HepG2 (cell line): ENCODE measurements around the gene SPNS3. TPM values are rescaled to one million over a fixed set of nuclear protein-coding genes. Genes with fewer than 3 reads are reported as not detected.

ENCODE experiments used
- ATAC-seq: fragments of 200-7000 bp; cut with Tn5 transposase; 3 replicates; pipeline ENCODE4 v1.9.1; 2020; ENCODE audit warnings: mild to moderate bottlenecking, moderate library complexity
- BruUV-seq: library from RNA; stranded (reverse); fragments of 400-500 nt; replicated peaks from 2 replicates; lab custom pipeline; 2021; lab: Mats Ljungman, UMichigan
- CTCF ChIA-PET: fragments of 300-600 bp; formaldehyde crosslinking; extraction: SDS; loops from one replicate; lab custom pipeline; 2021; ENCODE audit warnings: low total read pairs, inconsistent platforms, low intra/inter-chr PET ratio; lab: Yijun Ruan, JAX
- POLR2A ChIA-PET: fragments of 350-600 bp; sonication (Branson Sonifier 250); formaldehyde crosslinking; loops from one replicate; lab custom pipeline; 2020; ENCODE audit warnings: antibody characterized with exemption, inconsistent platforms; lab: Yijun Ruan, JAX
- DNase-seq: peaks from one replicate; pipeline ENCODE4 v3.0.0-alpha.2; 2015; ENCODE audit warnings: low spot score
- FAIRE-seq: peaks from 3 replicates; lab custom pipeline; 2011; peaks lifted over from hg19 to GRCh38; lab: Jason Lieb, UNC
- H2AFZ ChIP-seq: one replicate; pipeline ENCODE4 v1.6.1; 2011; ENCODE audit warnings: low read length, inconsistent platforms
- H3K27ac ChIP-seq: fragments of 300-600 bp; 3 replicates; pipeline ENCODE4 v1.8.0; 2011; ENCODE audit warnings: mixed run types, mild to moderate bottlenecking, mixed read lengths, low read length, inconsistent platforms; ENCODE audit not compliant: insufficient read depth; ENCODE audit errors: extremely low read length
- H3K27me3 ChIP-seq, 2 experiments: fragments of 200-600 bp in 1 of 2; 2 replicates in 1 of 2; 3 replicates in 1 of 2; pipeline versions ENCODE4 v1.6.0 to v1.8.0; 2011; ENCODE audit warnings: low read length in 2 of 2, mild to moderate bottlenecking in 2 of 2, moderate library complexity in 2 of 2, inconsistent platforms in 1 of 2; ENCODE audit not compliant: insufficient read depth in 2 of 2, control insufficient read depth in 1 of 2
- H3K36me3 ChIP-seq, 2 experiments: fragments of 200-600 bp in 1 of 2; replicated peaks in 1 of 2; 2 replicates in 1 of 2; 3 replicates in 1 of 2; pipeline versions ENCODE4 v1.5.1 to v1.8.0; 2011; ENCODE audit warnings: low read length in 2 of 2, inconsistent platforms in 1 of 2; ENCODE audit not compliant: insufficient read depth in 2 of 2, control insufficient read depth in 1 of 2
- H3K4me1 ChIP-seq: 2 replicates; pipeline ENCODE4 v1.5.1; 2012; ENCODE audit warnings: low read length, inconsistent platforms; ENCODE audit not compliant: insufficient read depth
- H3K4me2 ChIP-seq: 2 replicates; pipeline ENCODE4 v1.6.0; 2011; ENCODE audit warnings: low read depth, low read length, inconsistent platforms
- H3K4me3 ChIP-seq, 3 experiments: fragments of 200-600 bp in 1 of 3; sonication (generic), shearing (Covaris generic) in 1 of 3; replicated peaks in 1 of 3; 2 replicates each; pipeline ENCODE4 v1.5.1; 2011 to 2016; ENCODE audit warnings: low read length in 3 of 3, inconsistent platforms in 2 of 3, low read depth in 2 of 3, mild to moderate bottlenecking in 2 of 3, control low read depth in 1 of 3, mixed read lengths in 1 of 3; ENCODE audit not compliant: insufficient read depth in 1 of 3
- H3K79me2 ChIP-seq: one replicate; pipeline ENCODE4 v1.6.1; 2011; ENCODE audit warnings: low read length, inconsistent platforms; ENCODE audit not compliant: insufficient read depth
- H3K9ac ChIP-seq: 2 replicates; pipeline ENCODE4 v1.6.0; 2011; ENCODE audit warnings: mild to moderate bottlenecking, low read depth, low read length, inconsistent platforms; ENCODE audit not compliant: insufficient read depth
- H3K9me3 ChIP-seq: 2 replicates; pipeline ENCODE4 v1.5.1; 2012; ENCODE audit warnings: mild to moderate bottlenecking, low read length
- H4K20me1 ChIP-seq: 2 replicates; pipeline ENCODE4 v1.6.0; 2011; ENCODE audit warnings: inconsistent platforms, mild to moderate bottlenecking, low read length, moderate library complexity; ENCODE audit not compliant: insufficient read depth
- BHLHE40 ChIP-seq: IDR thresholded peaks from 2 replicates; pipeline ENCODE4 v1.6.1; 2011; ENCODE audit warnings: low read length, improper control_type of control experiment
- DBP ChIP-seq: sonication (generic); formaldehyde crosslinking; IDR thresholded peaks from 2 replicates; pipeline ENCODE4 v1.4.0; 2020; ENCODE audit warnings: missing genetic modification reagents; ENCODE audit errors: not compliant biosample characterization
- DNMT3B ChIP-seq: conservative IDR thresholded peaks from 2 replicates; pipeline ENCODE4 v1.6.1; 2016; ENCODE audit warnings: missing biosample characterization, control low read depth
- GMEB2 ChIP-seq: IDR thresholded peaks from 2 replicates; pipeline ENCODE4 v1.6.1; 2016; ENCODE audit warnings: missing biosample characterization, missing genetic modification reagents, low read depth
- IRF2 ChIP-seq: IDR thresholded peaks from 2 replicates; pipeline ENCODE4 v1.6.1; 2018; ENCODE audit warnings: missing genetic modification reagents, missing compliant biosample characterization
- SNAPC4 ChIP-seq: sonication (generic); formaldehyde crosslinking; IDR thresholded peaks from 2 replicates; pipeline ENCODE4 v1.4.0; 2020; ENCODE audit warnings: mild to moderate bottlenecking, missing genetic modification reagents
- ZNF225 ChIP-seq: sonication (generic); formaldehyde crosslinking; IDR thresholded peaks from 2 replicates; pipeline ENCODE4 v1.4.0; 2020; ENCODE audit warnings: mild to moderate bottlenecking, missing genetic modification reagents
- WGBS: methylation state at CpG from one replicate; pipeline ENCODE4 v1.1.6; 2017; ENCODE audit warnings: low lambda C conversion rate; 5-methylcytosine and 5-hydroxymethylcytosine counted together
- in situ Hi-C: cut with HindIII; loops from 2 replicates; pipeline ENCODE4 v1.10.0; 2017; ENCODE audit warnings: low pct_unique_long_range_greater_than_20kb; ENCODE audit not compliant: extremely low pct_ligation_motif_present
- intact Hi-C: fragments of 100-400 bp; cut with micrococcal nuclease; formaldehyde crosslinking; loops from one replicate; pipeline ENCODE4 v1.10.0; 2022; ENCODE audit not compliant: unreplicated experiment
- polyA plus RNA-seq, 8 experiments: library from polyadenylated mRNA; depleted of rRNA in 3 of 8; stranded (reverse) in 7 of 8; unstranded in 1 of 8; fragments of >200 nt; fragmentation: Illumina TruSeq in 4 of 8; extraction: Trizol in 4 of 8; gene quantifications; 2 replicates each; pipeline versions ENCODE4 v1.2.1 to v1.2.3, GENCODE V29; 2011 to 2016; ENCODE audit warnings: low read depth in 4 of 8, missing spikeins in 1 of 8, mixed read lengths in 1 of 8; ENCODE audit not compliant: insufficient read depth in 1 of 8
- total RNA-seq, 5 experiments: library from RNA; depleted of rRNA; stranded (reverse); fragments of >200 nt; fragmentation: Illumina TruSeq; extraction: Trizol; gene quantifications; 2 replicates each; pipeline ENCODE4 v1.2.3, GENCODE V29; 2016; ENCODE audit warnings: low read depth in 1 of 5

SPNS3 gene
- total and polyA plus RNA-seq, 2 of the 13 experiments (the other 11 are each of a cell fraction or from before 2014, with no cell fraction given): not detected

- Histone ChIP-seq H3K9me3 (no peaks in the 10 kb centered on the region), H3K4me2 (no peak overlapping the region), H3K79me2 (no peaks in the 10 kb centered on the region)
- in situ Hi-C loops: no loop called here
- TF ChIP-seq GMEB2 (CRISPR knock-in tag): no peak
- no peak for TF ChIP-seq IRF2 (CRISPR knock-in tag)
- no peak for TF ChIP-seq DNMT3B (CRISPR knock-in tag)
- TF ChIP-seq BHLHE40: no peak
- TF ChIP-seq DBP: no peak
- no peak for TF ChIP-seq ZNF225 (CRISPR knock-in tag)
- no peak for TF ChIP-seq SNAPC4
- TF ChIP-seq, all 625 proteins: peak for 0
- no peaks in the 10 kb centered on the region for H4K20me1 ChIP-seq
- intact Hi-C loops: loop anchor here (5.0 kb wide), 1 partner anchor 33 kb away; no protein-coding TSS in a partner anchor
- no peak overlapping the region for H3K9ac ChIP-seq
- CTCF ChIA-PET: no interaction called here
- H3K27me3 ChIP-seq: peaks cover 3 to 18% of the 10 kb centered on the region in 2 experiments; a peak in 3 of 5 replicates
- POLR2A ChIA-PET: interaction anchor here (0.7 kb wide), 1 partner anchor 239 kb away, joined by 3 read pairs; no protein-coding TSS in a partner anchor
- FAIRE-seq (no peak), DNase-seq (no peak), ATAC-seq (no peak)
- 38% methylated on average over 11 of the region's 11 CpGs for WGBS
- no TSS peak for BruUV-seq
- H3K4me1 ChIP-seq: peaks cover 54% of the 10 kb centered on the region
- no peaks in the 10 kb centered on the region for H3K36me3 ChIP-seq
- no peak overlapping the region for H3K27ac ChIP-seq
- H2AFZ ChIP-seq: no peak overlapping the region
- no peak overlapping the region for H3K4me3 ChIP-seq
Observed at GRCh38 chr17:4449736-4450135, 16.0 kb downstream of the SPNS3 start.
